Mucosa of descending colon (tissue), 3 donors: ENCODE data around the gene IMPDH1. TPM values are rescaled to one million over a fixed set of nuclear protein-coding genes. Genes with fewer than 3 reads are reported as not detected.

Experiments used
- ATAC-seq: fragments of 200-7000 bp; cut with Tn5 transposase; one replicate; pipeline ENCODE4 v1.9.1; 2020; ENCODE audit warnings: mild to moderate bottlenecking, moderate library complexity
- DNase-seq, 3 donors: peaks; one replicate each; pipeline ENCODE4 v3.0.0-alpha.2; 2020
- H3K36me3 ChIP-seq: fragments of 200-600 bp; one replicate; pipeline ENCODE4 v1.8.0; 2021; ENCODE audit warnings: low read depth, mild to moderate bottlenecking
- H3K4me1 ChIP-seq: fragments of 200-600 bp; one replicate; pipeline ENCODE4 v1.8.0; 2021; ENCODE audit warnings: low read depth, mild to moderate bottlenecking
- H3K4me3 ChIP-seq: fragments of 200-600 bp; one replicate; pipeline ENCODE4 v1.8.0; 2021; ENCODE audit warnings: mild to moderate bottlenecking
- H3K9me3 ChIP-seq: fragments of 200-600 bp; one replicate; pipeline ENCODE4 v1.8.0; 2021; ENCODE audit warnings: mild to moderate bottlenecking
- intact Hi-C, 2 donors: fragments of 100-400 bp; cut with DNase I in 1 of 2; cut with micrococcal nuclease in 1 of 2; formaldehyde crosslinking; loops; one replicate each; pipeline versions ENCODE4 v1.11.0 to v1.11.1; 2022; cut with DNase I, micrococcal nuclease
- total RNA-seq, 3 donors: library from RNA; stranded (reverse); fragmentation: NEBNext Ultra II Directional in 2 of 3; extraction: Animal tissue kit (Norgen Biotek cat#: 25700) in 2 of 3; gene quantifications; one replicate each; pipeline versions ENCODE4 v1.2.1 to v1.2.4, GENCODE V29; 2021 to 2023
- TF ChIP-seq, protein P1 (sequence below): fragments of 200-600 bp; IDR thresholded peaks from one replicate; pipeline ENCODE4 v1.8.0; 2022; ENCODE audit warnings: antibody characterized with exemption, mild to moderate bottlenecking
- donor health status: DM: no; HTN: no; CAD: no; lungs with moderate emphysema.
- donor health status: DM: no; HTN: no; CAD: no.
- donor health status: DM: no; HTN: yes; CAD: no.

The IMPDH1 gene
- total RNA-seq, 3 donors from 2014 or later: 21.3 to 37.0 (median 35.5) TPM

GRCh38 chr7:128402356-128402755, 7.4 kb downstream of the IMPDH1 start:
- TF ChIP-seq, protein P1, sequence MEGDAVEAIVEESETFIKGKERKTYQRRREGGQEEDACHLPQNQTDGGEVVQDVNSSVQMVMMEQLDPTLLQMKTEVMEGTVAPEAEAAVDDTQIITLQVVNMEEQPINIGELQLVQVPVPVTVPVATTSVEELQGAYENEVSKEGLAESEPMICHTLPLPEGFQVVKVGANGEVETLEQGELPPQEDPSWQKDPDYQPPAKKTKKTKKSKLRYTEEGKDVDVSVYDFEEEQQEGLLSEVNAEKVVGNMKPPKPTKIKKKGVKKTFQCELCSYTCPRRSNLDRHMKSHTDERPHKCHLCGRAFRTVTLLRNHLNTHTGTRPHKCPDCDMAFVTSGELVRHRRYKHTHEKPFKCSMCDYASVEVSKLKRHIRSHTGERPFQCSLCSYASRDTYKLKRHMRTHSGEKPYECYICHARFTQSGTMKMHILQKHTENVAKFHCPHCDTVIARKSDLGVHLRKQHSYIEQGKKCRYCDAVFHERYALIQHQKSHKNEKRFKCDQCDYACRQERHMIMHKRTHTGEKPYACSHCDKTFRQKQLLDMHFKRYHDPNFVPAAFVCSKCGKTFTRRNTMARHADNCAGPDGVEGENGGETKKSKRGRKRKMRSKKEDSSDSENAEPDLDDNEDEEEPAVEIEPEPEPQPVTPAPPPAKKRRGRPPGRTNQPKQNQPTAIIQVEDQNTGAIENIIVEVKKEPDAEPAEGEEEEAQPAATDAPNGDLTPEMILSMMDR: no peak
- no peak for DNase-seq
- Histone ChIP-seq H3K36me3 (no peaks in the 10 kb centered on the region), H3K4me1 (peaks cover 7% of the 10 kb centered on the region), H3K9me3 (no peaks in the 10 kb centered on the region), H3K4me3 (no peak overlapping the region)
- intact Hi-C loops: no loop called here
- no peak for ATAC-seq

DNA sequence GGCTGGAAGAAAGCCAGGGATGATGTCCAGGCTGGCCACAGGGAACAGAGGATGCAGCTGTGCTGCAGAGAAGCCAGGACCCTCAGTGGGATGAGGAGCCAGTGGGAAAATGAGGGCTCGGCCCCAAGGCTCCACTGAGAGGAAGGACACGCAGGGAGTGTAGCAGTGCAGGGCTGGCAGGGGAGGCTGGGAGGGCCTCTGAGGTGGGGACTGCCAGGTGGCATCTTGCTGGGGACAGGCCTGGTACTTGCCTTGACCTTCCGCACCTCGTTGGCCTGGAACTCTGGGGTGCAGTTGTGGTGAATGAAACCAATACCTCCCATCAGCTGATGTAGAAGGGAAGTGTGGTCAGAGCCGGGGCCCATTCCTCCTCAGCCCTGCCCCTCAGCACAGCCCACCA, 9.2 kb downstream of the IMPDH1 start:
- Histone ChIP-seq H3K9me3 (no peaks in the 10 kb centered on the region), H3K4me3 (no peak overlapping the region), H3K4me1 (peaks cover 7% of the 10 kb centered on the region), H3K36me3 (no peaks in the 10 kb centered on the region)
- DNase-seq: no peak
- TF ChIP-seq, protein P1: no peak
- intact Hi-C loops: no loop called here
- ATAC-seq: no peak

GRCh38 chr7:128399991-128400390, 9.8 kb downstream of the IMPDH1 start:
- Histone ChIP-seq H3K9me3 (no peaks in the 10 kb centered on the region), H3K4me3 (no peak overlapping the region), H3K36me3 (no peaks in the 10 kb centered on the region), H3K4me1 (peaks cover 7% of the 10 kb centered on the region)
- TF ChIP-seq, protein P1: no peak
- DNase-seq: no peak
- no peak for ATAC-seq
- intact Hi-C loops: no loop called here

DNA sequence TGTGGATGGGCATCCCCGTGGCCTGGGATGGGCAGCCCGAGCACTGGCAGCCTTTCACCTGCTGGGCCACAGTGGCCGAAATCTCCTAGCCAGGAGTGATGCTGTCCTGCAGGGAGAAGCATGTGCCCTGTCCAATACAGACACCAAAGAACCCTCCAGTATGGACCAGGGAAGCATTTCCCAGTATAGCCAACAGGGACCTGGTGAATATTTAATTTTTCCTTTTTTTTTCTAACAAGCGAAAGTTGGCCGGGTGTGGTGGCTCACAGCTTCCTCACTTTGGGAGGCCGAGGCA, 11.0 kb downstream of the IMPDH1 start:
- Histone ChIP-seq H3K4me1 (no peaks in the 10 kb centered on the region), H3K9me3 (no peaks in the 10 kb centered on the region), H3K4me3 (no peak overlapping the region), H3K36me3 (no peaks in the 10 kb centered on the region)
- TF ChIP-seq, protein P1: no peak
- ATAC-seq: peak; percentile 14
- intact Hi-C loops: no loop called here
- no peak for DNase-seq

DNA sequence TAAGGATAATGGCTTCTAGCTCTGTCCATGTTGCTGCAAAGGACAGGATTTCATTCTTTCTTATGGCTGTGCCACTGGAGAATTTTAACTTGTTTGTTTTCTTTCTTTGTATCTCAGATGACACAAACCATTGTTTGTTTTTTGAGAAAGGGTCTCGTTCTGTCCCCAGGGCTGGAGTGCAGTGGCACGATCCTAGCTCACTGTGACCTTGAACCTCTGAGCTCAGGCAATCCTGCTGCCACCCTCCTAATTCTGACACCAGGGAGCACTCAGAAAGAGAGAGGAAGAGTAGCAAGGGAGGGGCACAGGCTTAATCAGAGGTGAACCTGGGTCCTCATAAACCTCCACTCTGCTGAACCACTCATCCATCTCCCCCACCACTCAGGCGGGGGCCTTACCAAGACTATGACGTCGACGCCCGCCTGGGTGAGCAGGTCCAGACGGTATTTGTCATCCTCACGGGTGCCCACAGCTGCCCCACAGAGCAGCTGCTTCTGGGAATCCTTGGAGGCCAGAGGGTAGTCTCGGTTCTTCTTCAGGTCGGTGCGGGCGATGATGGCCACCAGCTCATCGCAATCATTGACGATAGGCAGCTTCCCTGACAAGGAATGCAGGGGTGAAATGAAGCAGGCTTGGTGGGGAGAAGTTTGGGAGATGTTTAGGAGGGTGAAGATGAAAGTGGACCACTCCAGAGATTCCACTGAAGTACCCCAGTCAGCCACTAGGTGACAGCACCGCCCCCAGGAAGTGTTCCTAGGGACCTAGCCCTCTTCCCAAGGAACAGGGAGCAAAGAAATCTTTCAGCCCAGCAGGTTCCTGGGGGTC, 11.6 kb downstream of the IMPDH1 start:
- TF ChIP-seq, protein P1: peak; percentile 83
- Histone ChIP-seq H3K36me3 (no peaks in the 10 kb centered on the region), H3K9me3 (no peaks in the 10 kb centered on the region), H3K4me1 (no peaks in the 10 kb centered on the region), H3K4me3 (no peak overlapping the region)
- peak in 2 of 3 donors; percentile 75 to 83 for DNase-seq
- intact Hi-C loops: no loop called here
- ATAC-seq: peak; percentile 76
